T-helper 17 cell (primary cell): ENCODE data around the gene SMIM3. TPM values are rescaled to one million over a fixed set of nuclear protein-coding genes. Genes with fewer than 3 reads are reported as not detected.

ENCODE experiments used
- ATAC-seq: fragments of 150-1000 bp; cut with Tn5 transposase; 2 replicates; pipeline ENCODE4 v1.10.0; 2021; ENCODE audit warnings: mild to moderate bottlenecking, moderate library complexity
- DNase-seq, 3 donors: peaks; one replicate each; pipeline versions ENCODE4 v3.0.0 to v3.0.0-alpha.2; 2020 to 2021
- H3K9me3 ChIP-seq: one replicate; pipeline ENCODE4 v1.7.0; 2013; ENCODE audit warnings: low read length, mild to moderate bottlenecking; ENCODE audit not compliant: control insufficient read depth, poor library complexity, severe bottlenecking
- H3K27ac Mint-ChIP-seq: one replicate; pipeline ENCODE4 v1.8.0; 2022; ENCODE audit warnings: mild to moderate bottlenecking, moderate library complexity, mixed read lengths
- H3K27me3 Mint-ChIP-seq: one replicate; pipeline ENCODE4 v1.8.0; 2022; ENCODE audit warnings: mixed read lengths
- H3K36me3 Mint-ChIP-seq: one replicate; pipeline ENCODE4 v1.8.0; 2022; ENCODE audit warnings: low read depth, mixed read lengths
- H3K4me1 Mint-ChIP-seq: one replicate; pipeline ENCODE4 v1.8.0; 2022; ENCODE audit warnings: mild to moderate bottlenecking, mixed read lengths
- H3K4me3 Mint-ChIP-seq: one replicate; pipeline ENCODE4 v1.8.0; 2022; ENCODE audit warnings: mild to moderate bottlenecking, moderate library complexity, mixed read lengths
- total RNA-seq, 4 donors: library from RNA in 2 of 4; stranded (reverse) in 2 of 4; gene quantifications; one replicate each; pipeline ENCODE4 v1.2.3 and lab custom pipeline; 2022 to 2026

Gene SMIM3
- total RNA-seq, 2 donors from 2014 or later = 3.9 to 24.0 TPM

DNA sequence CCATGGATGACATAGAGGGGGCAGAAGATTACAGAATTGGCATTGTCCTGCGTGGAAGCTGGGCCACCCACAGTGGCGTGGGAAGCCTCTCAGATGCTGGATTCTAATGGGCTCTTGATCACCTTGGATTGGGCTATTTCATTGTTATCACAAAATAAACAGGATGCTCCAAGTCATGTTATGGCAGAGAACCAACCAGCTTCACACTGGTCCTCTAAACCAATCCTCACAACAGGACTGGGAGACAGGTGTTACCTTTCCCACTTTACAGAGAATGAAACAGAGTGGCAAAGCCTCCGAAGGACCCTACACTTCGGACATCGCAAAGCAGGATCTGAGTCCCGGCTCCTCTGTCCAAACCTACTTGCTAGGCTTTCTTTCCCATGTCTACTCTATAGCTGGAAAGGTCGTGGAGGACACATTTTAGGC is 455 bp upstream of the SMIM3 start:
- H3K9me3 ChIP-seq = no peaks in the 10 kb centered on the region
- ATAC-seq = no peak
- peaks cover 27% of the 10 kb centered on the region for H3K4me1 Mint-ChIP-seq
- peak overlapping the region; percentile 99 for H3K4me3 Mint-ChIP-seq
- H3K36me3 Mint-ChIP-seq = no peaks in the 10 kb centered on the region
- no peak for DNase-seq
- H3K27me3 Mint-ChIP-seq = no peaks in the 10 kb centered on the region
- H3K27ac Mint-ChIP-seq = peak overlapping the region; percentile 67

DNA sequence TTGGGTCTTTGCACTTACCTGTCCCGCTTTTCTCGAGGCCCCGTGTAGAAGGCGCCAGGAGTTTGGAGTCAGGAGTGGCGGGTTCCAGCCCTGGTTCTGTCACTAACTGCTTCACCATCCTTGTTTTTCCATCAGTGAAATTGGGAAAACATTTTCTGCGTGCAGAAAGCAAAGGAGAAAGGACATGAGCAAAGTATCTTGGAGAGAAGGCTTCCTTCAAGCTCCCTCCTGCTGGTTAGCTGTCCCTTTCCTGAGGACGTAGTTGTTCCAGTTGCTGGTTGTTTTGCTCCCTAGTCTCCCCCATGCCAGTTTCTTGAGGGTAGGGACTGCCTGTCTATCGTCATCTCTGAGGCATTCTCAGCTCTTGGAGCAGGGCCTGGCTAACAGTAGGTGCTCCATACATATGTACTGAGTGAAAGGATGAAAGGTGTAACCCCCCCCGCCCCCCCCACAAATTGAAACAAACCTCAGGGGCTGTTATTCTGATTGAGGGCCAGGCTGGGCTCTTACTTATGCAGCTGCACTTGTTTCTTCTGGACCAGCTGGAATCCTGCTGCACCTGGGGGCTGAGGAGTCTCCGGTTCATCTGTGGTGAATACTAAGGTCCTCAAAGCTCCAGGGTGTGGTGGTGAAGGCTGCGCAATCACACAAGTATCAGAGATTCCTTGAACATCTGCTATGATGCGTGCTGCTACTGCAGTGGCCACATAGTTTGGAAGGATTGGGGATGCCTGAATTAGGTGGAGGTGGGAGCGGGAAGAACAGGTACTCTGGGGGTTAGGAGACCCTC is 1.0 kb downstream of the SMIM3 start:
- H3K4me1 Mint-ChIP-seq = peaks cover 37% of the 10 kb centered on the region
- DNase-seq (no peak), ATAC-seq (no peak)
- H3K36me3 Mint-ChIP-seq = no peaks in the 10 kb centered on the region
- peak overlapping the region; percentile 99 for H3K4me3 Mint-ChIP-seq
- H3K9me3 ChIP-seq = no peaks in the 10 kb centered on the region
- H3K27ac Mint-ChIP-seq = peak overlapping the region; percentile 67
- no peaks in the 10 kb centered on the region for H3K27me3 Mint-ChIP-seq

DNA sequence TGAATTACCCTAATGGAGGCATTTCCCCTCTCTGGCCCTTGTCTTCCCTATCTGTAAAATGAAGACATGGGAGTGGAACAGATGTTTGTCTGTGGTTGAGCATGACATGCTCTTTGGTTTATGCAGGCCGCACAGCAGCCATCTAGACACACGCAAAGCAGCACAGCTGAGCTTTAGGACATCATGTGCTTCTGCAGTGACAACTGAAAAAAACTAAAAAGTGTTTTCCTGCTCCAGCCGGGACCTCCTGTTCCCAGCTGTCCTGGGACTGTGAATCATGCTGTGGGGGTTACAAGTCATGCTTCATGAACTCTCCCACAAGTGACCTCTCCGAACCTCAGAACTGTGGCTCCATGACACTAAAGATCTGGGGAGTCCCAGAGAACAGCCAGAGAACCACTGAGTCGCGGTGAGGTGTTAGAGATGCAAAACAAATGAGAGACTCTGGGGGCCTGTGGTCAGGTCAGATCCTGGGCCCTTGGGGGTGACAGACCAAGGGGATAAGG is 1.7 kb downstream of the SMIM3 start:
- no peaks in the 10 kb centered on the region for H3K9me3 ChIP-seq
- peaks cover 39% of the 10 kb centered on the region for H3K4me1 Mint-ChIP-seq
- H3K36me3 Mint-ChIP-seq = no peaks in the 10 kb centered on the region
- no peak overlapping the region for H3K4me3 Mint-ChIP-seq
- peak overlapping the region; percentile 67 for H3K27ac Mint-ChIP-seq
- ATAC-seq (no peak), DNase-seq (no peak)
- no peaks in the 10 kb centered on the region for H3K27me3 Mint-ChIP-seq

DNA sequence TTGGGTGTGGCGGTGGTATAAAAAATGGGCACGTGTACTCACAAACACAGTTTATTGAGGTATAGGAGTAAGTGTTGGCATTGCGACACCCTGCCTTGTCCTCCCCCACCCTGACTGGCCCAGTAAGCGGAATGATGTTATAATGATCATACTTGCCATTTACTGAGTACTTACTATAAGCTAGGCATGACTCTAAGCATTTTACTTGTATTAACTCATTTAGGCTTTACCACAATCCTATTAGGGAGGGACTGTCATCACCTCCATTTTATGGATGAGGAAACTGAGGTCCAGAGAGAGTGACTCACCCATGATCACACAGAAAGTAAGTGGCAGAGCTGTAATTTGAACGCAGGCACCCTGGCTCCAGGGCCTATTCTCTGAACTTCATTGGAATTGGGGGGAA is 2.3 kb downstream of the SMIM3 start:
- no peaks in the 10 kb centered on the region for H3K36me3 Mint-ChIP-seq
- no peaks in the 10 kb centered on the region for H3K9me3 ChIP-seq
- no peak overlapping the region for H3K4me3 Mint-ChIP-seq
- H3K27ac Mint-ChIP-seq = peak overlapping the region; percentile 88
- DNase-seq (no peak), ATAC-seq (no peak)
- no peaks in the 10 kb centered on the region for H3K27me3 Mint-ChIP-seq
- H3K4me1 Mint-ChIP-seq = peaks cover 39% of the 10 kb centered on the region

DNA sequence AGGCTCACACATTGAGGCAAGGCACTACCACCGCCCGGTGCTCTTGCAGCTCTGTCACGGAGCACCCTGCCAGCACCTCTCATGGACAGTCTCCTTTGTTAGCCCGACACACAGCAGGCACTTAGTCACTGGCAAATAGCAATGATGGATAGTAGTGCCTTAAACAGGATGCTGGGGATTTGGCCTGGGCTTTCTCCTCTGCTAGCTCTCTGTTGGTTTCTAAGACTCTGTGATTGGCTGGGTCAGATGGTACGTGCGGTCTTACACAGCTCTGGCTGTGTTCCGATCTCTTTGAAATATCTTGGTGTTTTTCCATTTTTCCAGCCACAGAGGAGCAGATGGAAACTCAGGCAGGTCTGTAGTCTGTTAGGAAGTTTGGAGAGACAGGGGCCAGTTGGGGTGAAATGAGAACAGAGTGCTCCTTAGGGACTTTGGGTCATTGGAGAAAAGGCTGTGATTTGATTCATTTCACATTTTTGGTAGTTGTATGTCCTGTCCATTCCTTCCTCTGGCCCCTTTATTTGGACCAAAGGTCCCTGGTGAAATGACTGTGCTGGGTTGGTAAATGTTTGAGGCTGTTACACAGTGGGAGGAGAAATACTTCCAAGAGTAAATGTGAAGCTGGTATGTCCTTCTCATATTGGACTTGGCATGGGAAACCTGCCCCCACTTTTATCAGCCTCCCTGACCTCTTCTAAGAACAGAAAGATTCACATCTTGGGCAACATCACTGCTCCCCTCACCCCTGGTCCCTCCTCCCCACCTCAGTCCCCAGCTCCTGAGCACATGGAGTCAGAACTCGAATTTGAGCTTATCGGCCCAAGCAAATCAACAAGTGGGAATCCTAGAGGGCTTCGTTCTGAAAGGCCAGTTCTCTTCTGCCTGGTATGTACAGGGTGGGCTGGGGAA is 3.4 kb downstream of the SMIM3 start:
- DNase-seq (no peak), ATAC-seq (no peak)
- no peaks in the 10 kb centered on the region for H3K9me3 ChIP-seq
- H3K36me3 Mint-ChIP-seq = no peaks in the 10 kb centered on the region
- H3K27me3 Mint-ChIP-seq = no peaks in the 10 kb centered on the region
- peak overlapping the region; percentile 88 for H3K27ac Mint-ChIP-seq
- H3K4me1 Mint-ChIP-seq = peaks cover 39% of the 10 kb centered on the region
- no peak overlapping the region for H3K4me3 Mint-ChIP-seq

DNA sequence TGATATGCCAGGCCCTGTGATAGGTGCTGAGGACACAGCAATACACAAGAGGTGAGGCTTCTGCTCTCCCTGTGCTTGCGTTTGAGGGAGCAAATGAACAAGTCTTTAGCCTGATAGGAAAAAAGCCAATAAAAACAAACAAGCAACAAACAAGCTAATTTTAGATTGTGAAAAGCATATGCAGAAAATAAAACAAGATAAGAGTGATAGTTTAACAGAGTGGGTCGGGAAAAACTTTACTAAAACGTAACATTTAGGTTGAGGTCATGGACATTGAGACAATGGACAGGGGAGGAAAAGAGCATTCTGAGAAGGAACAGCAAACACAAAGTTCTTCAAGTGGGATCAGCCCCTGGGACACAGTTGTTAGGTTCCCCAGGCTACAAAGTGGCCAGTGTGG is 4.3 kb downstream of the SMIM3 start:
- H3K9me3 ChIP-seq = no peaks in the 10 kb centered on the region
- Mint-ChIP-seq H3K4me1 (peaks cover 37% of the 10 kb centered on the region), H3K36me3 (no peaks in the 10 kb centered on the region), H3K27ac (peak overlapping the region; percentile 88), H3K27me3 (no peaks in the 10 kb centered on the region), H3K4me3 (peak overlapping the region; percentile 76)
- ATAC-seq (no peak), DNase-seq (no peak)

DNA sequence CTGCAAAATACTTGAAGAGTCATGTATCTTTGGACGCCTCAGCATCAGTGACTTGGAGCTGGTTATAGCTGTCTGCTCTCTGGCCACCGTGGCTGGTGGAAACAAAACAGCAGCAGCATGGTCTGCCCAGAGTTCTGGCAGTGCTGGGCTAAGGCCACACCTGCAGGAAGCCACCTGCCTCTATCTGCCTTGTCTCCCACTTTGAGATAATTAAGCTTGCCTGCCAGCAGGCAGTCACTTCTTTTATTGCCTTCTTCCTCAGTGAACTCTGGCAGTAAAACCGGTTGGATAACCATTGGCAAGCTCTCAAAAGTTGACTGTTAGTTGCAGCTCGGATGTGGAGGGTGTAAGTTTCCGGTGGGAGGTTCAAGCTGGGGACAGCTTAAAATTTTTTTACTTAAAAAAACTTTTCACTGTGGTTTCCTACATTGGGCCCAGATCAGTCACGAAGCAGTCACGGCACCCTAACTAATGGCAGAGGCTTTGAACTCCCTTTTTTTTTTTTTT is 4.9 kb downstream of the SMIM3 start:
- ATAC-seq (peak; percentile 90), DNase-seq (peak in 2 of 3 donors; percentile 32 to 51)
- Mint-ChIP-seq H3K27me3 (no peaks in the 10 kb centered on the region), H3K4me1 (peaks cover 36% of the 10 kb centered on the region), H3K4me3 (peak overlapping the region; percentile 76), H3K36me3 (no peaks in the 10 kb centered on the region), H3K27ac (peak overlapping the region; percentile 88)
- no peaks in the 10 kb centered on the region for H3K9me3 ChIP-seq

DNA sequence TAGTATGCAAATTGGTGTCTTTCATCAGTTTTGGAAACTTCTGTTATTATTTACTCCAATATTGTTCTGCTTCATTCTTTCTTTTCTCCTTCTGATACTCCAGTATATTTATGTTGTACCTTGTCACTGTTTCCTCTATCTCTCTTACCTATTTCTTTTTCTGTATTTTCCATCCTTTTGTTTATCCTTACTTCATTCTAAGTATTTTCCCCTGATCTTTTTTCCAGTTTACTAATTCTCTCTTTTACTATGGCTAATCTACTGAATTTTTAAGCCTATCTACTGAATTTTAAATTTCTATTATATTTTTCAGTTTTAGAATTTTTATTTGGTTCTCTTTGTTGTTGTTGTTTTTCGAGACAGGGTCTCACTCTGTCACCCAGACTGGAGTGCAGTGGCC is 7.4 kb downstream of the SMIM3 start:
- H3K4me1 Mint-ChIP-seq = peaks cover 37% of the 10 kb centered on the region
- ATAC-seq (no peak), DNase-seq (no peak)
- no peak overlapping the region for H3K4me3 Mint-ChIP-seq
- H3K27me3 Mint-ChIP-seq = no peaks in the 10 kb centered on the region
- H3K9me3 ChIP-seq = no peaks in the 10 kb centered on the region
- H3K27ac Mint-ChIP-seq = peak overlapping the region; percentile 51
- H3K36me3 Mint-ChIP-seq = no peaks in the 10 kb centered on the region

DNA sequence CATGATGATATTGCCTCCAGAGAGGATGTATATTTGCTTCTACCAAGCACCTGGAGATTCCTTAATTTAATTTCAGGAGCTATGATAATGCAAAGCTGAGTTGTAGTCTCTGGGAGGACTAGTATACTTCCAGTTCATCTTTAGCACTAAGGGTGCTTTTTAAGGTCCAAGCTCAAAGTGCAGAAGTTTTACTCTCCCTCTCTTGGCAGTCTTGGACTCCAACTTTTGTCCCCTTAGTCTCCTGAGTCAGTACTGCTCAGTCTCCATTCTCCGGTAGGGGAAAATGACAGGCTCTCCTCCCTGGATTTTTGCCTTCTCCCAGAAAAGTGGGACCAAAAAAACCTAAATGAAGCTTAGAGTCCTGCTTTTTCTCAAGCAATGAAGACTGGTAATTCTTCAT is 8.3 kb downstream of the SMIM3 start:
- Mint-ChIP-seq H3K36me3 (no peaks in the 10 kb centered on the region), H3K27me3 (no peaks in the 10 kb centered on the region), H3K4me1 (peaks cover 37% of the 10 kb centered on the region), H3K27ac (peak overlapping the region; percentile 53), H3K4me3 (no peak overlapping the region)
- H3K9me3 ChIP-seq = no peaks in the 10 kb centered on the region
- ATAC-seq (no peak), DNase-seq (no peak)

DNA sequence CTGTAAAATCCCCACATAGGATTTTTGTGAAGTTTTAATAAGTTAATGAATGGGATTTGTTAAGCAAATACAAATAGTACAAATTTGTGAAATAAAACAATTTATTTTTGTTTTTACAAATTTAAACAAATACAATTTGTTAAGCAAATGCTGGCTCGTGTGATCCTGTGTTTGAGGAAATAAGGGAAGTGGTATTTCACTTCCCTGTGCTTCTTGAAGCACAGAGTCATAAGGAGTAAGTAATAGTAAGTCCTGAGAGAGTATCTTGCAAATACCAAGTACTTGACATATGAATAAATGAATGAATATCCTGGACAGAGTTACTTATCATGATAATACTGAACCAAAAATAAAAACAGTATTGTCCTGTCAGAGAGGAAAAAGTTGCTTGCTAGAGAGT is 9.1 kb downstream of the SMIM3 start:
- H3K27me3 Mint-ChIP-seq = no peaks in the 10 kb centered on the region
- ATAC-seq (no peak), DNase-seq (no peak)
- no peak overlapping the region for H3K4me3 Mint-ChIP-seq
- peak overlapping the region; percentile 53 for H3K27ac Mint-ChIP-seq
- no peaks in the 10 kb centered on the region for H3K9me3 ChIP-seq
- no peaks in the 10 kb centered on the region for H3K36me3 Mint-ChIP-seq
- peaks cover 31% of the 10 kb centered on the region for H3K4me1 Mint-ChIP-seq

DNA sequence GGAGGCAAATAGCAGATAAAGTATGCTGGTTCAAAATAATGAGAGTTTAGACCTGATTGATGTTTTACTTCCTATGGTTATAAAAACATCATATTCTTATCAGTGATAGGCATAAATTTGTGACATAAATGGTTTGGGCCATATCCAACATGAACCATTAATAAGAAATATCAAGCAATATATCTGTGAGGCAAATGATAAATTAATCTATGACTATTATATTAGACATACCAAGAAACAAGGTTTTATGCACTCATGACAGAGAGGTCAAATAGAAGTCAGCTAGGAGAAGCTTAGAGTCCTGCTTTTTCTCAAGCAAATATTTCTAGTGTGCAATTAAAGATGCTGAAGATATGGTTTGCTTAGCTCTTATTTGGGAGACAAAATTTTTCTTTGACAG is 10.4 kb downstream of the SMIM3 start:
- no peaks in the 10 kb centered on the region for H3K9me3 ChIP-seq
- DNase-seq (no peak), ATAC-seq (no peak)
- H3K36me3 Mint-ChIP-seq = no peaks in the 10 kb centered on the region
- no peaks in the 10 kb centered on the region for H3K27me3 Mint-ChIP-seq
- peaks cover 20% of the 10 kb centered on the region for H3K4me1 Mint-ChIP-seq
- no peak overlapping the region for H3K27ac Mint-ChIP-seq
- H3K4me3 Mint-ChIP-seq = no peak overlapping the region

DNA sequence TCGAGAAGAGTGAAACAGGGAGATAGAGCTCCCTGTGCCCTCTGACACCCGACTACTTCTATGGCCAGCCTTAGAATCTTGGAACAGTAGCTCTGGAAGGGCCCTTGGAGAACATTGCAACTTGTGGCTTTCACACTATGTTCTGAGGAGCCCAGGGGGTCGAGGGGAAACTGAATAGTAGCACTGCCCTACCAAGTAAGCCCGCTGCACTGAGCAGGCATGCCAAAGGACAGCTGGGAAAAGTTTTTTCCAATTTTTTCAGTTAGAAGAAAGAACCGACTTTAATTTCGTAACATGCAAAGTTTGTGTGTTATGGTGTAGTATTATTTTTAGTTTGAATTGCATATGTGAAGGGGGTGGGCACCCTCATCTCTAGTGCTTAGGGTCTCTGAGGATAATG is 10.9 kb downstream of the SMIM3 start:
- H3K36me3 Mint-ChIP-seq = no peaks in the 10 kb centered on the region
- ATAC-seq (no peak), DNase-seq (no peak)
- peak overlapping the region; percentile 49 for H3K27ac Mint-ChIP-seq
- peaks cover 17% of the 10 kb centered on the region for H3K4me1 Mint-ChIP-seq
- no peaks in the 10 kb centered on the region for H3K9me3 ChIP-seq
- no peaks in the 10 kb centered on the region for H3K27me3 Mint-ChIP-seq
- peak overlapping the region; percentile 19 for H3K4me3 Mint-ChIP-seq

DNA sequence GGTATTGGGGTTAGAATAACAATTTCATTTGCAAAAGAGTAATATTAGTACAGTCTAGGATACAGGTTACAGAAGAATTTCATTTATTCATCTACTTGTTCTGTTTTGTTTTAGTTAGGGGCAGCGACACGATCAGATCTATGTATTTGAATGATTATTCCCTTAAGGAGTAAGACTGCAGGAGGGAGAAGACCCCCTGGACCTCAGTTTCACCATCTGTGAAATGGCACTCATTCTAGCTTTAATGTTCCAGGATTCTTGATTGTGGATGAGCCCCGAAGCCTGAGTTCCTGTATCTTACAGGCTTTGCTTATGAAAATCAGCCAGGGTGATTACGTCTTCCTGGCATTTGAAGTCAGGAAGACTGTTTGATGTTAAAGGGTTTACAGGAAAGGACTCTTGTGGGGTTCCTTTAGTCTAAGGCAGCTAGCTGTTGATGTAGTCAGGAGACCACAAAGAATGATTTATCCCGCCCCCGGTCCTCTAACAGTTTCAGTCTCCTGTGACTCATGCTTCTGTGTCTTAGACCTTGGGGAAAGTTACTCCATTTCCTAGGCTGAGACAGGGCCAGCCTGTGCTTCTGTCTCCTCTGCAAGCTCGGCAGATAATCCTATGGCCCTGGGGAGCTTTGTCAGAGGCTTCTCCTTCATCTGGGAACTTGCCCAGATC is 11.5 kb downstream of the SMIM3 start:
- Mint-ChIP-seq H3K4me3 (peak overlapping the region; percentile 19), H3K4me1 (peaks cover 15% of the 10 kb centered on the region)
- ATAC-seq = peak; percentile 95

More for the DNA sequence above, 11.5 kb downstream of the SMIM3 start:
- peak in 1 of 3 donors; percentile 25 for DNase-seq
- no peaks in the 10 kb centered on the region for H3K36me3 Mint-ChIP-seq
- no peaks in the 10 kb centered on the region for H3K27me3 Mint-ChIP-seq
- peak overlapping the region; percentile 49 for H3K27ac Mint-ChIP-seq
- H3K9me3 ChIP-seq = no peaks in the 10 kb centered on the region
